ENCODE results near the gene FAM53B.
"Not testable (repeated sequence)": the region's sequence is repeated elsewhere in the genome, so short reads cannot be mapped to it uniquely, and the experiment has no call there.

The FAM53B gene

DNA sequence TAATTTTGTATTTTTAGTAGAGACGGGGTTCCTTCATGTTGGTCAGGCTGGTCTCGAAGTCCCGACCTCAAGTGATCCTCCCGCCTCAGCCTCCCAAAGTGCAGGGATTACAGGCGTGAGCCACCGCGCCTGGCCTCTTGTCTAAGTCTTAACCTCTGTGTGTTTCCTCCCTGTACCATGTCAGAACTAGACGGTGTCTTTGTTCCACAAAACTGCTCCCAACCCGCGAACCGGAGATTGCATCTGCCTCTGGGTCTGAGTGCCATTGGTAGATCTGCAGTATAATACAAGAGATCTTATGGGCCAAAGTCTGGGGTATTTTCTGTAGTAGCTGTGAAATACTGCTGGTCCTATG is 48.8 kb upstream of the FAM53B start (continued):
- TF ChIP-seq, protein P1, sequence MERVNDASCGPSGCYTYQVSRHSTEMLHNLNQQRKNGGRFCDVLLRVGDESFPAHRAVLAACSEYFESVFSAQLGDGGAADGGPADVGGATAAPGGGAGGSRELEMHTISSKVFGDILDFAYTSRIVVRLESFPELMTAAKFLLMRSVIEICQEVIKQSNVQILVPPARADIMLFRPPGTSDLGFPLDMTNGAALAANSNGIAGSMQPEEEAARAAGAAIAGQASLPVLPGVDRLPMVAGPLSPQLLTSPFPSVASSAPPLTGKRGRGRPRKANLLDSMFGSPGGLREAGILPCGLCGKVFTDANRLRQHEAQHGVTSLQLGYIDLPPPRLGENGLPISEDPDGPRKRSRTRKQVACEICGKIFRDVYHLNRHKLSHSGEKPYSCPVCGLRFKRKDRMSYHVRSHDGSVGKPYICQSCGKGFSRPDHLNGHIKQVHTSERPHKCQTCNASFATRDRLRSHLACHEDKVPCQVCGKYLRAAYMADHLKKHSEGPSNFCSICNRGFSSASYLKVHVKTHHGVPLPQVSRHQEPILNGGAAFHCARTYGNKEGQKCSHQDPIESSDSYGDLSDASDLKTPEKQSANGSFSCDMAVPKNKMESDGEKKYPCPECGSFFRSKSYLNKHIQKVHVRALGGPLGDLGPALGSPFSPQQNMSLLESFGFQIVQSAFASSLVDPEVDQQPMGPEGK (CRISPR knock-in tag; IDR thresholded peaks at IDR 0.05; ENCODE audit: borderline replicate concordance) = no peak

DNA sequence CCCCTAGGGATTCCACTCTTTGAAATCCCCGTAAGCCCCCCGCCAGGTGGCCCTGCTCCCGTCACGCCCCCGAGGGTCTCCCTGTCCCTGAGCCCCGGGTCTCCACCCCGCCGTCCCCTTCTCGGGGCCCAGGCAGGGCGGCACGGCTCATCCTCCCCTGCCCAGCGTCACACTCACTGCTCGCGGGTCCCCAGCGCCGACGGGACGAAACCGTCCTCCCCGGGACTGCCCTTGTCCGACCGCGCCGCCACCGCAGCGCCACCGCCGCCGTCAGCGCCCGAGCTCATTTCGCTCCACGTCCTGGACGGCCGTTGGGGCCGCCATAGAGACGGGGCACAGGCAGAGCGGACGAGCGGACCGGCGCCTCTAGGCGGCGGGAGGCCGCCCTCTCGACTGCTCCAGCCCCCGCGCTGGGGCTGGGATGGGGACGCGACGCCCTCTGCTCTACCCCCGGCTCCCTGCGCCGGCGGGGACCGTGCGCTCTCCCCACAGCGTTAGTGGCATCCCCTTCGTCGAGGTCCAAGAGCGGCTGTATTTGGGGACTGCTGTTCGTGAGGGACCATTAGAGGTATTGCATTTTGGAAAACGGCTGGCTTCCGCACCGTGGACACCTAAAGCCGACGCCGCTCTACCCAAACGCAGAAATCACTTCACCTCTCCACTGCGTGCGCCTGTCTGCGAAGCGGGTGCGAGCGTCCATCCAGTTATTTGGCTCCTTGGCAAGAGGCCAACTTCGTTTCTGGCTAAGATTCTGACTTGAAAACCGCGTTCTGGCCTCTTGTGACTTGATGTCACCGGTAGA is 47.6 kb upstream of the FAM53B start, which contains the start of gene EEF1AKMT2:
TSS of gene EEF1AKMT2 (minus strand) at position 341 of the 802 bp plus-strand sequence. CDS start at position 287, 54 bp downstream.
- TF ChIP-seq TCF4 (CRISPR knock-in tag; IDR thresholded peaks at IDR 0.05; ENCODE audit: borderline replicate concordance) (peak; percentile 44; the same call in 1 of the 2 replicates), CSDC2 (CRISPR knock-in tag; IDR thresholded peaks at IDR 0.05) (0 out of 2 replicates have a peak, but pooled peaks have one; percentile 28), ZFP30 (CRISPR knock-in tag; IDR thresholded peaks at IDR 0.05) (no peak), RARB (CRISPR knock-in tag; IDR thresholded peaks at IDR 0.05) (no peak), OSR1 (CRISPR knock-in tag; IDR thresholded peaks at IDR 0.05) (no peak), ZNF8 (CRISPR knock-in tag; IDR thresholded peaks at IDR 0.05) (no peak), ZNF70 (CRISPR knock-in tag; IDR thresholded peaks at IDR 0.05) (peak; percentile 66)
- TF ChIP-seq, protein P1 (CRISPR knock-in tag; IDR thresholded peaks at IDR 0.05; ENCODE audit: borderline replicate concordance) = peak; percentile 51; the same call in 1 of the 2 replicates
- ATAC-seq = peak; percentile 99

DNA sequence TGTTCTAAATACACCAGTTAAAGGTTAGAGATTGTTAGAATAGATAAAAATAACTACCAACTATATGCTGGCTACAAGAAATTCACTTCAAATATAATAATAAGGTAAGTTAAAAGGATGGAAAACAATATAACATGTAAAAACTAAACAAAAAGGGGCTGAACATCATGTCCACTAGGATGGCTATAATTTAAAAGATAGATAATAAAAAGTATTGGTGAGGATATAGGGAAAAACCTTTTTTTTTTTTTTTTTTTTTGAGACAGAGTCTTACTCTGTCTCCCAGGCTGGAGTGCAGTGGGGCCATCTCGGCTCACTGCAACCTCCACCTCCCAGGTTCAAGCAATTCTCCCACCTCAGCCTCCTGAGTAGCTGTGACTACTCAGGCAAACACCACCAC is 38.7 kb upstream of the FAM53B start:
- not testable (repeated sequence) for ATAC-seq

DNA sequence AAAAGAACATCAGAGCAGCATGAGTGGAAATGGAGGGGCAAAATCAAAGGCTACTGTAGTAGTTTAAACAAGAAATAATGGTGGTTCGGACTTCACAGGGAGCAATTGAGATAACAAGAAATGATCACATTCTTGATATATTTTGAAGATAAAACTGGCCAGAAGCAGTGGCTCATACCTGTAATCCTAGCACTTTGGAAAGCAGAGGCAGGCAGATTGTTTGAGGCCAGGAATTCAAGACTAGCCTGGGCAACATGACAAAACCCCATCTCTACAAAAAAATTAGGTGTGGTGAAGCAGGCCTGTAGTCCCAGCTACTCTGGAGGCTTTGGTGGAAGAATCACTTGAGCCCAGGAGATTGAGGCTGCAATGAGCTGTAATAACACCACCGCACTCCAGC is 24.6 kb upstream of the FAM53B start:
- ATAC-seq = no peak
- no peak for TF ChIP-seq ZFP3 (CRISPR knock-in tag; IDR thresholded peaks at IDR 0.05)

DNA sequence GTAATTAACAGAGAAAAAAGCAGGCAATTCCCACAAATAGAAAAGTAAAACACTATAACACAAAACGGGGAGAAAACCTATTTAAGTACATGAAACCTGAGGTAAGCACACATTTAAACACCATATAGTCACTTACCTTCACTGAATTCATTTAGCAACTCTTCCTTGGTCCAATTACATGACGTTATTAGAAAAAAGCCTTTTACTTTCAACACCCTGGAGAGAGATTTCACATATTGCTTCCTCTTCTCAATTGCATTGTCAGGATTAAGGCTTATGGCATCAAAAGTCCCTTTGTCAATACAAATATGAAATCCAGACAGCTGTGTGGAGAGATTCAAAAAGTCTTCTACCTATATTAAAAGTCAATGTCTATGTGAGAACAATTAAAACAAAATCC is 21.1 kb upstream of the FAM53B start:
- TF ChIP-seq, protein P2, sequence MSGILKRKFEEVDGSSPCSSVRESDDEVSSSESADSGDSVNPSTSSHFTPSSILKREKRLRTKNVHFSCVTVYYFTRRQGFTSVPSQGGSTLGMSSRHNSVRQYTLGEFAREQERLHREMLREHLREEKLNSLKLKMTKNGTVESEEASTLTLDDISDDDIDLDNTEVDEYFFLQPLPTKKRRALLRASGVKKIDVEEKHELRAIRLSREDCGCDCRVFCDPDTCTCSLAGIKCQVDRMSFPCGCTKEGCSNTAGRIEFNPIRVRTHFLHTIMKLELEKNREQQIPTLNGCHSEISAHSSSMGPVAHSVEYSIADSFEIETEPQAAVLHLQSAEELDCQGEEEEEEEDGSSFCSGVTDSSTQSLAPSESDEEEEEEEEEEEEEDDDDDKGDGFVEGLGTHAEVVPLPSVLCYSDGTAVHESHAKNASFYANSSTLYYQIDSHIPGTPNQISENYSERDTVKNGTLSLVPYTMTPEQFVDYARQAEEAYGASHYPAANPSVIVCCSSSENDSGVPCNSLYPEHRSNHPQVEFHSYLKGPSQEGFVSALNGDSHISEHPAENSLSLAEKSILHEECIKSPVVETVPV (CRISPR knock-in tag; IDR thresholded peaks at IDR 0.05) = no peak
- no peak for TF ChIP-seq ISL1 (CRISPR knock-in tag; IDR thresholded peaks at IDR 0.05)
- TF ChIP-seq ZC3H10 (CRISPR knock-in tag; IDR thresholded peaks at IDR 0.05) = no peak
- TF ChIP-seq OSR1 (CRISPR knock-in tag; IDR thresholded peaks at IDR 0.05) = no peak
- no peak for TF ChIP-seq ZNF565 (CRISPR knock-in tag; conservative IDR thresholded peaks at IDR 0.05; ENCODE audit: low read depth)
- TF ChIP-seq RARB (CRISPR knock-in tag; IDR thresholded peaks at IDR 0.05) = no peak
- TF ChIP-seq SNAI2 (CRISPR knock-in tag; IDR thresholded peaks at IDR 0.05) = no peak
- TF ChIP-seq, protein P3, sequence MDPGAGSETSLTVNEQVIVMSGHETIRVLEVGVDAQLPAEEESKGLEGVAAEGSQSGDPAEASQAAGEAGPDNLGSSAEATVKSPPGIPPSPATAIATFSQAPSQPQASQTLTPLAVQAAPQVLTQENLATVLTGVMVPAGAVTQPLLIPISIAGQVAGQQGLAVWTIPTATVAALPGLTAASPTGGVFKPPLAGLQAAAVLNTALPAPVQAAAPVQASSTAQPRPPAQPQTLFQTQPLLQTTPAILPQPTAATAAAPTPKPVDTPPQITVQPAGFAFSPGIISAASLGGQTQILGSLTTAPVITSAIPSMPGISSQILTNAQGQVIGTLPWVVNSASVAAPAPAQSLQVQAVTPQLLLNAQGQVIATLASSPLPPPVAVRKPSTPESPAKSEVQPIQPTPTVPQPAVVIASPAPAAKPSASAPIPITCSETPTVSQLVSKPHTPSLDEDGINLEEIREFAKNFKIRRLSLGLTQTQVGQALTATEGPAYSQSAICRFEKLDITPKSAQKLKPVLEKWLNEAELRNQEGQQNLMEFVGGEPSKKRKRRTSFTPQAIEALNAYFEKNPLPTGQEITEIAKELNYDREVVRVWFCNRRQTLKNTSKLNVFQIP (CRISPR knock-in tag; IDR thresholded peaks at IDR 0.05; ENCODE audit: borderline replicate concordance, low read depth) = no peak
- TF ChIP-seq CSDC2 (CRISPR knock-in tag; IDR thresholded peaks at IDR 0.05) = no peak
- no peak for TF ChIP-seq PPARA (CRISPR knock-in tag; IDR thresholded peaks at IDR 0.05; ENCODE audit: borderline replicate concordance)
- TF ChIP-seq TCF4 (CRISPR knock-in tag; IDR thresholded peaks at IDR 0.05; ENCODE audit: borderline replicate concordance) = no peak
- TF ChIP-seq ESRRG (CRISPR knock-in tag; IDR thresholded peaks at IDR 0.05) = no peak
- TF ChIP-seq GLIS3 (CRISPR knock-in tag; IDR thresholded peaks at IDR 0.05) = no peak
- TF ChIP-seq ARNTL (CRISPR knock-in tag; IDR thresholded peaks at IDR 0.05; ENCODE audit: borderline replicate concordance, low read depth) = no peak
- TF ChIP-seq, protein P4, sequence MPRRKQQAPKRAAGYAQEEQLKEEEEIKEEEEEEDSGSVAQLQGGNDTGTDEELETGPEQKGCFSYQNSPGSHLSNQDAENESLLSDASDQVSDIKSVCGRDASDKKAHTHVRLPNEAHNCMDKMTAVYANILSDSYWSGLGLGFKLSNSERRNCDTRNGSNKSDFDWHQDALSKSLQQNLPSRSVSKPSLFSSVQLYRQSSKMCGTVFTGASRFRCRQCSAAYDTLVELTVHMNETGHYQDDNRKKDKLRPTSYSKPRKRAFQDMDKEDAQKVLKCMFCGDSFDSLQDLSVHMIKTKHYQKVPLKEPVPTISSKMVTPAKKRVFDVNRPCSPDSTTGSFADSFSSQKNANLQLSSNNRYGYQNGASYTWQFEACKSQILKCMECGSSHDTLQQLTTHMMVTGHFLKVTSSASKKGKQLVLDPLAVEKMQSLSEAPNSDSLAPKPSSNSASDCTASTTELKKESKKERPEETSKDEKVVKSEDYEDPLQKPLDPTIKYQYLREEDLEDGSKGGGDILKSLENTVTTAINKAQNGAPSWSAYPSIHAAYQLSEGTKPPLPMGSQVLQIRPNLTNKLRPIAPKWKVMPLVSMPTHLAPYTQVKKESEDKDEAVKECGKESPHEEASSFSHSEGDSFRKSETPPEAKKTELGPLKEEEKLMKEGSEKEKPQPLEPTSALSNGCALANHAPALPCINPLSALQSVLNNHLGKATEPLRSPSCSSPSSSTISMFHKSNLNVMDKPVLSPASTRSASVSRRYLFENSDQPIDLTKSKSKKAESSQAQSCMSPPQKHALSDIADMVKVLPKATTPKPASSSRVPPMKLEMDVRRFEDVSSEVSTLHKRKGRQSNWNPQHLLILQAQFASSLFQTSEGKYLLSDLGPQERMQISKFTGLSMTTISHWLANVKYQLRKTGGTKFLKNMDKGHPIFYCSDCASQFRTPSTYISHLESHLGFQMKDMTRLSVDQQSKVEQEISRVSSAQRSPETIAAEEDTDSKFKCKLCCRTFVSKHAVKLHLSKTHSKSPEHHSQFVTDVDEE (CRISPR knock-in tag; IDR thresholded peaks at IDR 0.05) = no peak
- no peak for TF ChIP-seq BACH2 (CRISPR knock-in tag; IDR thresholded peaks at IDR 0.05; ENCODE audit: borderline replicate concordance)
- TF ChIP-seq ZNF70 (CRISPR knock-in tag; IDR thresholded peaks at IDR 0.05) = no peak
- TF ChIP-seq ZFP3 (CRISPR knock-in tag; IDR thresholded peaks at IDR 0.05) = no peak
- ATAC-seq = no peak

Measured in SK-N-SH treated with all-trans-retinoic acid at 6 μM for 48 hours (cell line).